ENCODE data around the gene GRAMD1A.

GRCh38 chr19:34988119-34988518 lies 12.0 kb upstream of the GRAMD1A start:
- TF ChIP-seq SAP30 (IDR thresholded peaks at IDR 0.05; ENCODE audit: insufficient read depth, insufficient replicate concordance, low read length), result no peak
- TF ChIP-seq EGR1 (IDR thresholded peaks at IDR 0.05; ENCODE audit: borderline replicate concordance, low read depth, low read length), result no peak
- TF ChIP-seq MAFK (IDR thresholded peaks at IDR 0.05; ENCODE audit: low read depth, low read length), result no peak
- TF ChIP-seq CTCF (IDR thresholded peaks at IDR 0.05; ENCODE audit: control extremely low read depth in 1 of 3, insufficient read depth in 1 of 3, low read depth in 1 of 3, low read length in 3 of 3), result no peak
- no peak for TF ChIP-seq POLR2A (IDR thresholded peaks at IDR 0.05; ENCODE audit: control extremely low read depth in 1 of 2, low read depth in 2 of 2, low read length in 2 of 2)
- no peak for TF ChIP-seq MAX (IDR thresholded peaks at IDR 0.05)
- no peak for TF ChIP-seq SIX5 (IDR thresholded peaks at IDR 0.05; ENCODE audit: low read depth, low read length)
- TF ChIP-seq JUND (IDR thresholded peaks at IDR 0.05; ENCODE audit: low read length), result no peak

Measured in H1 (cell line).